ENCODE measurements around the gene BTBD17.
A peak's percentile ranks its signal among the peaks of the same experiment; 100 is the strongest.

Gene BTBD17

DNA sequence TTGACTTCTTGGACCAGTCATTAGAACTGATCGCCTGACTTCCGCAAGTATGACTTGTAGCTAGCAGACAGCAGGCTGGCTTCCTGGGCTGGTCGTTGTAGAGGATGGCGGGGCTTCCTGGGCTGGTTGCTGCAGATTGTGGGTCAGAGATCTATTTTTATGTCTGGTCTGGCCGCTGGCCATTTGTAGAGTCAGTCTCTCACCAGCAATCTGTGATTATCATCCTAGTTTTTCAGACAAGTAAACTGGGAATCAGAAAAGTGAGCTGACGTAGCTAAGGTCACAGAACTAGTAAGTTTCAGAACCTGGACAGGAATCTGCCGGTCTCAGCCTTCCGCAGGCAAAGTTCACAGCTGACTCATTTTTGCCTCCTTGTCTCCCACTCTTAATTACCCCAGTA lies 24.7 kb upstream of the BTBD17 start:
- DNase-seq: no peak

DNA sequence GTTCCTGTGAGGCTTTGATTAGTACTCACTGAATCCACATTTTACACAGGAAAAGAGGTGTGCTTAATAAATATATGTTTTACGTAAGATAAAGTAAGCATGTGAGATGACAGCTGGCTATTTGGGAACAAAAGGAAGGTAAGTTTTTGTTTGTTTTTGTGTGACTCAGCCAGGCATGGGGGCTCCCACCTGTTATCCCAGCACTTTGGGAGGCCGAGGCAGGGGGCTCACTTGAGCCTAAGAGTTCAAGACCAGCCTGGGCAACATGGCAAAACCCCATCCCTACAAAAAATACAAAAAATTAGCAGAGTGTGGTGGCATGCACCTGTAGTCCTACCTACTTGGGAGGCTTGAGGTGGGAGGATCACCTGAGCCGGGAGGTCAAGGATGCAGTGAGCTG lies 23.5 kb upstream of the BTBD17 start:
- no peak for DNase-seq

DNA sequence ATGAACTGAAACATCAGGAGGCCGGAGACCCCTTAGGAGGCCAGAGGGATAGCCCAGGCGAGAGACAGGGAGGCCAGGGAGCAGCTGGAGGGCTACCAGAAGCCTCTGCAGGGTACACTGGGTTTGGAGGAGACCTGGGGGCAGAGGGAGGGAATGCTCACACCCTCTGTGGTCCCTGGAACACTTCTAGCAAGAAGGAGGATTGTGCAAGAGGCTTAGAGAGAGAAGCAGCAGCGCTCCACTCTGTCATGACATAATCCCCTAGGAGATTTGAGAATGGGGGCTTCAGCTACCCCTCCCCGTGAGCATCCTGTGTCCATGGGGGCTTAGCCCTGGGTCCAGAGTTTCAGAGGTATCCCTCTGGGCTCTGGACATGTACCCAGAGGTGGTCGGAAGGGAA lies 21.5 kb upstream of the BTBD17 start:
- no peak for DNase-seq

DNA sequence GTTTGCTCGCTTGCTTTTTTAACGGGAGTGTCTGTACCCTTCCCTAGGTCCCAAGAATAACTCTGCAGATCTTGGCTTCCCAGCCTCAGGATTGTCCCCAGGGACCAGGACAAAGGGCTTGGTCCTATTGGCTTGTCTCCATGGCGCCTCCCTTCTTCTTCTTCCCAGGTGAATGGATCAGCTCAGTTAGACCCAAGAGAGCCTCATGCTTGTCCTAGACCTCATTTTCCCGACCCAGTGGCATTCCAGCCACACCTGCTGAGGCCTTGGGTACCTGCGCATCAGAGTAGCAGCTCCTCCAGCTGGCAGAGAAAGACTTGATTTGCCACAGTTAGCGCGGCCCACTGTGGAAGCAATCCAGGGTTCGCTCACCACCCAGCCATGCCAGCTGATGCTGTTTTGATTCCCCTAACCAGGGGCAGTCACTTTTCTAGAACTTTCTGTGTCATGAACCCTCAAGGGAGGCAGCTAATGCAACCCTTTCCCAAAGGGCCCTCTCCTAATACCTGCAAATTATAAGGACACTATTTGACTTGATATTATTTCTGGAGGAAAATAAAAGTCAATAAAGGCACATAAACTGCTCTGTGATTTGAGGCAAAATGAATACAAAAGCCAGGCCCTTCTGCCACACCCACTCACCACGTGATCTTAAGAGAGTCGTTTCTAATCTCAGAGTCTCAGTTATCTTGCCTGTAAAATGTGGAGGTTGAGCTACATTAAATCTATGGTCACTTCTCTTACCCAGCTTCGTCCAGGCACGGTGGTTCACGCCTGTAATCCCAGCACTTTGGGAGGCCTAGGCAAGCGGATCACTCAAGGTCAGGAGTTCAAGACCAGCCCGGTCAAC lies 19.5 kb upstream of the BTBD17 start:
- DNase-seq: no peak

DNA sequence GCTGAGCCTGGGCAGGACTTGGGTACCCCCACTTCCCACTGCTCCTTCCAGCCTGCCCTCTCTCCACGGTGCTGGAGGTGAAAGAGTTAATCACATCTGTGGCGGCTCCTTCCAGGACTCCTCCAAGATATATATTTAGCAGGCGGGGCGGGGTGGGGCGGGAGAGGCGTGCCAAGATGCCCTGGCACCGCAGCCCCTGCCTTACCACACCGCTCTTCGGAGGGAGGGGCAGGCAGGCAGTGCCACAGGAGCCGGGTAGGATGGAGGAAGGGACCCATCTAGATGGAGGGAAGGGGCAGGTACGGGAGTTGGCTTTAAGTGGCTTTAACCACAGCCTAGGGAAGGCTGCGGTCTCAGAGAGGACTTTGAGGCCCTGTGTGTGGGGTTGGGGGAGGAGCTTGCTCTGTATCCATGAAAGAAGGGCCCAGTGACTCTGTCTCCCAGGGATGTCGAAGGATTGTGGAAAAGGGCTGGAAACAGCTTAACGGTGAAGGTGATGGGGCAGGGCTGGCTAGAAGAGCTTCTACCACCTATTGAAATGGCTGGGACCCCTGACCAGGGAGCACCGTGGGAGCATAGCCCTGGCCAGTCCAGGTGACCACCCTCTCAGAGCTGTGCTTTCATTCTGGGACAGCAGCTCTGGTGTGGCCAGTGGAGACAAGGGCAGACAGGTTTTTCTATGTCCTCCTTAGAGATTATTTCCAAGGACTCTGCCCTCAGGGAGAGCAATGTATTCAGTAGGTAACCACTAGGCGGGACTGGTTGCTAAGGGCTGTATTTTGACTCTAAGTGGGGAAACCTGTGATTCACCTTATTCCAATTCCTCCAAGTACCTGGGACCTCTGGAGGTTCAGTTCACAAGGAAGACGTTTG lies 18.7 kb upstream of the BTBD17 start:
- DNase-seq: peak; percentile 23

DNA sequence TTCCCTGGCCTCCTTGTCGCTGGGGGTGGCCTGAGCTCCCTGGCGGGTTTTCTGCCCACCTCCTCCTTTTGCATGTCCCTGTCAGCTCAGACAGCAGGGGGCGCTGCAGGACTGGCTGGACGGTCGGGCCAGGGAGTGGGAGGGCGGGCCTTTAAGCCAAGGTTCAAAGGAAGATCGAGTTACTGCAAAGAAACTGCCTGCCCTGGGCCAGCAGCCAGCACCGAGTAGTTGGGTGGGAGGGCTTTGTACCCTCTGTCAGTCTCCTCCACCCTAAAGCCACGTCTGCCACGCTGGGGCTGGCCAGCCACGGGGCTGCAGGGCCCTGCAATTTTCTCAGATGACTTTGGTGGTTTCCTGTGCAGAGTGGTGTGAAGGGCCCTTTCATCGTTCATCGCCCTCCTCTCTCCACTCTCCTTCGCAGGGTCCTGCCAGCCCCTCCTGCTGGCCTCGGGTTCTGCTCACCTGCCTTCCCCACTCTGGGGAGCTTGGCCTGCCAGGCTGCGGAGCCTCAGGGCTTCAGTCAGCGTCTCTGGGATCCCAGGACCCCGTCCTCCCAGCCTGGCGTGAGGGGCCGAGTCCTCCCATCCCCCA lies 17.9 kb upstream of the BTBD17 start:
- DNase-seq: peak; percentile 94

DNA sequence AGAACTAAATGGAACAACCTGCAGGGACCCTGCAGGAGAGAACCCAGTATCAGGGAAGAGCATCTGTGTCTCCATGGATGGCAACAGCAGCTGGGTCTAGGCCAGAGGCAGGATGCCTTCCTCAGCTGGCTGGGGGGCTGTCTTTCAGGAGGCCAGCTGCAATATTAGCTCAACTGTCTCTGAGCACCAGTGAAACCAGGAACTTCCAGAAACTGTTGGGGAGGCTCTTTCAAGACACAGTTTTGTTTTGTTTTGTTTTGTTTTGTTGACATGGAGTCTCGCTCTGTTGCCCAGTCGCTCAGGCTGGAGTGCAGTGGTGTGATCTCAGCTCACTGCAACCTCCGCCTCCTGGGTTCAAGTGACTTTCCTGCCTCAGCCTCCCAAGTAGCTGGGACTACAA lies 13.2 kb upstream of the BTBD17 start:
- no peak for DNase-seq

DNA sequence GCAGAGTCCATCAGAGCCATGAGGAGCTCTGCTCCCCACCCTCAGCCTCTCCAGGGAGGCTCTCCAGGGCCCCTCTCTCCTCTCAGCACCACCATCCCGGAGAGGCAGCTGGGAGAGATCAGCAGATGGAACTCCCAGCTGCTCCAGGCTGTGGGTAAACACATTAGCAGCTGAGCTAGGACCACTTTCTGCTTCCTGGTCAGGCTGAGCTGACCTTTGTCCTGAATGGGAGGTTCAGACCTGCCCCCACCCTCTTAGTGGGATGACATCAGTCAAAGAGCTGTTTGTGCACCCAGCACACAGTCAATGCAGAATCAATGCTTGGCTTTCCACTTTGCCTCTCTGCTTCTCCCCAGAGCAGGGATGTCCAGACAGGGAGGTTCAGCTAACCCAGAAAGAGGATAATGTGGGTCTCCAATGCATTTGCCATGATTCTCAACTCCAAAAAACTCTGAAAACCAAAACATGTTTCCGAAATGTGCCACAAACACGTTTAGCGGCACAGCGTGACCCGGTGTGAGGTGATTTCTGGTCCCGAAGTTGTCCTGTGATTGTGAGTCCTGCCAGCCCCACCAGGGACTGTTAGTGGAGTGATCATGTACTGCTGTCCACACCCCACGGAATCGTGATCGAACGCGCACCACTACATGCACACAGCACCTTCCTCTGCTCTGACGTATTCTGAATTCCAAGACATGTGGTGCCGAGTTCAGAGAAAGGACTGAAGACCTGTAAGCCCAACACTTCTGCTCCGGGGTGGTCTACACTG lies 12.4 kb upstream of the BTBD17 start:
- DNase-seq: peak; percentile 41

DNA sequence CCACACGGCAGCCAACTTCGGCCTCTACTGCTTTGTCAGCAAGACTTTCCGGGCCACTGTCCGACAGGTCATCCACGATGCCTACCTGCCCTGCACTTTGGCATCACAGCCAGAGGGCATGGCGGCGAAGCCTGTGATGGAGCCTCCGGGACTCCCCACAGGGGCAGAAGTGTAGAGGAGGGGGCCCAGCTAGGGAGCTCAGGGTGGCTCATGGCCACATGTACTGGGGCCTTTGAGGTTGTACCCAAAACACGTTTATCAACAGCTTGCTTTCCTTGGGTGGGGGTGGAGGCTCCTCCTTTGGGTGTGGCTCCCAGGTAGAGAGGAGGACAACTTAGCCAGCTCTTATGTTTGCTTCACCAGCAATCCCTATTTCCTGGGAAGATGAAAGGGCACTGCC lies 10.8 kb upstream of the BTBD17 start:
- no peak for DNase-seq

DNA sequence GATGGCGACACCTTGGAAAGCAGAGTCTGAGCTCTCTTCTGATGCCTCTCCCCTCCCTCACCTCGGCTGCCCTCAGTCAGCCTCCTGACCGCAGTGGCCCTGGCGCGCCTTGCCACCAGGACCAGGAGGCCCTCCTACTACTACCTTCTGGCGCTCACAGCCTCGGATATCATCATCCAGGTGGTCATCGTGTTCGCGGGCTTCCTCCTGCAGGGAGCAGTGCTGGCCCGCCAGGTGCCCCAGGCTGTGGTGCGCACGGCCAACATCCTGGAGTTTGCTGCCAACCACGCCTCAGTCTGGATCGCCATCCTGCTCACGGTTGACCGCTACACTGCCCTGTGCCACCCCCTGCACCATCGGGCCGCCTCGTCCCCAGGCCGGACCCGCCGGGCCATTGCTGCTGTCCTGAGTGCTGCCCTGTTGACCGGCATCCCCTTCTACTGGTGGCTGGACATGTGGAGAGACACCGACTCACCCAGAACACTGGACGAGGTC lies 10.0 kb upstream of the BTBD17 start:
- DNase-seq: no peak

DNA sequence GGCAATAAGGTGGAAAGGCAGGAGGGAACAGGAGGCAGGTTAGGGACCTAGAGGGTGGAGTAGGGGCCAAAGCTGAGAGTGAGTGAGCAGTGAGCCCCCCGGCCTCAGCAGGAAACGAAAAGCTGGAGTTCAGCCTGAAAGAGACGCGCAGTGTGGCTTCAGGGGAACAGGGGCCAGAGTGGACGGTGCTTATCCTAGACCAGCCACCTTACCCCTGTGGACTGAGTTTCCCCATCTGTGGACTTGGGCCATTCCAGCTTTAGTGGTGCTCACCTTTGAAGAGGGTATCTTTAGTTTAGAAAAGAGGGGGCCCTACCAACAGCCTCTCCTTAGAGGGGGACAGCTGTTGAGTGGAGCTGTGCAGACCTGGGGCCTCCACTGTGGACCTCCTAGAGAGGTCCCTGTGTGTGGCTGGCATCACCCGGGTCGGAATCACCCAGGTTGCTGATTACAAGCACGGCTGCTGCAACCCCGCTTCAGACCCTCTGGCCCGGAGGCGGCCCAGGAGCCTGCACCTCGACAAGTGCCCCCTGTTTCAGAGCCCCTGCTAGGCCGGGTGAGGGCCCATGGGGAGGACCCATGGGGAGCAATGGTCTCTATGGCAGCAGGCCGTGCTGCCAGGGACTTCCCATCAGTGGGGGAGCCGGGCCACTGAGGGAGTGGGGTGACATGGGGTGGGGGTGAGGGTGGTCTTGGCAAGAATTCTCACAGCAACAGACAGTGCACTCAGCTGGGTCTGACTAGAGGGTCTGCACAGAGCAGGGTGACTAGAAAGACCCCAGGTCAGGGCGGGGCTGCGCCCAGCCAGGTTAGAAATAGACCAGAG lies 8.2 kb upstream of the BTBD17 start:
- no peak for DNase-seq

DNA sequence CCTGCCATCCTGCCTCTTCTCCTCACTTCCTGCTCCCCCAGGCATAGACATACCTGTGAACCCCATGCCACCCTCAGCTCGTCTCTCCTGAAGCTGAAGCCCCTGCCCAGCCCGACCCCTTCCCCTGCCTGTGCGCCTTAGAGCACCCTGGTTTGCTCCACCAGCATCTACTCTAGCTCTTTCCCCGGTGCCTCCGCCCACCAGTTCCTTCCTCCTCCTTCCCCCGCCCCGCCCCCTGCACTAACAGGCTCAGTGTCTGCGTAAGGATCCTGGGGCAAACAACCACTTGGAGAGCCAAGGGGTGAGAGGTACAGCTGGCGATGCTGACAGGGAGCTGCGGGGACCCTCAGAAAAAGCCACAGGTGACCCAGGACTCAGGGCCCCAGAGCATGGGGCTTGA lies 7.6 kb upstream of the BTBD17 start:
- peak; percentile 81 for DNase-seq

DNA sequence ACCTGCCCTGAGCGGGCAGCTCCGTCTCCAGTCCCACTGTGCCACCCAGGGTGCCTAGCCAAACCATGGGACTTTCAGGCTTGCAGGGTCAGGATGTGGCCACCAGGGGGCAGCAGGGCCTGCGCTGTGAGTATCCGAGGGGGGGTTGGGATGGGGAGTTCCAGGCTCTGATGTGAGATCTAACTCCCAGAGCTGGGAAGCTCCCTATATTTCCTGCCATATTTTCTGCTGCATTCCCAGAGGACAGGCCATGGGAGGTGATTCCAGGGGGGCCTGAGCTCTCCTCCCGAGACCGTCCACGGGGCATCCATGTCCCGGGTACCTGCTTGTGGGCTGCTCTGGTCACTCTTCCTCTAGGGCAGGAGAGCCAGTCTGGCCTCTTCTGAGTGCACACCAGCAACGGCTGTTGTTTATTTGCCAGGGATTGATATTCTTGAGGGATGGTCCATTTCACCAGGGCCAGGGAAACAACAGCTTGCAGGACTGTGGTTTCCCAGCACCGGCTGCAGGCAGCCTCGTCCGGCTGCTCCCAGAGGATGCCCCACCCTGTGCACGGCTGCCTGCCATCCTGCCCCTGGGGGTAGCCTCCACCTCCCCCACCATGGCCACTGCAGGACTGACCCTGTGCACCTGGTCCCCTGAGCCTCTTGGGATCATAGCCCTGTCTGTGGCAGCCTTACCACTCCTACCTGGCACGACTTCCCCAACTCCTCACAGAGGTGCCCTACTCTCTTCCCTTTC lies 6.8 kb upstream of the BTBD17 start:
- peak; percentile 73 for DNase-seq

DNA sequence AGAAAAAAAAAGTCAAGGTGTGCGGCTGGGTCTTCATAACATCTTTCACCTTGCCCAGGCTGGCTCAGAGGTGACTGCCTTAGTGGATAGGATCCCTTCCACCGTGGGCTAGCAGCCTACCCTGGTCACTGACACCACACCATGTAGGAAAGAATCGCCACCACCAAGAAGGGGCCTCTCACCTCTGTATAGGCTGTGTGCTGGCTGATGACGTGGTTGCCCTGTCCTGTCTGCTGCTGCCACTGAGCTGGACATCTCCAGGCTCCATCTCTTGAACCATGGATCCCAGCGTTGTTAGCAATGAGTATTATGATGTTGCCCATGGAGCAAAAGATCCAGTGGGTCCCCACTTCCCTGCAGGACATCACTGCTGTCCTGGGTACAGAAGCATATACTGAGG lies 5.5 kb upstream of the BTBD17 start, which contains the start of gene GPR142:
TSS of gene GPR142 (plus strand) at position 301 of the 400 bp plus-strand sequence. CDS start 2,035 bp downstream, outside the sequence.
- DNase-seq: no peak

DNA sequence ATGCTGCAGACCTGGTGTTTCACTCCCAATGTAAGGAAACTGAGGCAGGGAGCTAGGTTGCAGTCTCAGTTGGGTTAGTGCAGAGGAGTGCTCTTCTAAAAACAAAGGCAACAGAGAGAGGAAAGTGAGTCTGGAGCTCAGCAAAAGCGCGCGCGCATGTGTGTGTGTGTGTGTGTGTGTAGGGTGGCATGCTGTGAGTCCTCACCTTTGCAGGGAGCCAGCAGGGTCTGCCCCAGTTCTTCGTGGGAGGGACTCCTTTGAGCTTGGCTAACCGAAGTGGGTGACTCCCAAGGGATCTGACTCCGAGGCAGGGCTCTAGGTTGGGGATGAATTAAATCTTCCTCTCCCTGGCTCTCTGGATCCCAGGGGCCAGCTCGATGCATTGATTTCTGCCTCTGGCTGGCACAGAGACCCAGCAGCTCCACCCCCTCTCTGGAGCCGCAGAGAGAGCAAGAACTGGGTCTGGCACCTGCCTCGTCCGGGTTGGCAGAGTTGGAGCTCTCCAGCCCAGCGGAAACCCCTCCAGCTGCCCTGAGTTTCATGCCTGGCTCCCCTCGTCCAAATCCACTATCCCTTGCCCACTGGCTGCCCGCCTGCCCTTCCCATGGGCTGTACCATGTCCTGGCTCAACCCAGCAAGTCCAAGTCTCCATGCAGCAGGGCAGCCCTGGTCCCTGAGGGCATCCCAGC lies 1.3 kb upstream of the BTBD17 start:
- peak; percentile 70 for DNase-seq

DNA sequence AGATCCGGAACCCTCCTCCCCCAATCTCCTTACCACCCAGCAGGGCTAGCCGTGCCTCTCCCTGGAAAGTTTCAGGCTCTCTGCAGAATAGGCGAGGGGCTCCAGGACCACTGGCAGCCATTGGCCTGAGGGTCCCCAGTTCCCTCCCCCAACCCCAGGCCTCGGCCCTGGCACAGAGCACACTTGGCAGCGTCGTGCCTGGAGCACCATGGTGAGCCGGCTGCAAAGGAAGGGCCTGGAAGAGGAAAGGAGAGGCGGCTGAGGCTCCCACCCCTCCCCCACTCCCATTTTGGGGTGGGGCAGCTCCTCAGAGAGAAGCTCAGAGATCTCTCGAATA lies 369 bp upstream of the BTBD17 start:
- DNase-seq: no peak

DNA sequence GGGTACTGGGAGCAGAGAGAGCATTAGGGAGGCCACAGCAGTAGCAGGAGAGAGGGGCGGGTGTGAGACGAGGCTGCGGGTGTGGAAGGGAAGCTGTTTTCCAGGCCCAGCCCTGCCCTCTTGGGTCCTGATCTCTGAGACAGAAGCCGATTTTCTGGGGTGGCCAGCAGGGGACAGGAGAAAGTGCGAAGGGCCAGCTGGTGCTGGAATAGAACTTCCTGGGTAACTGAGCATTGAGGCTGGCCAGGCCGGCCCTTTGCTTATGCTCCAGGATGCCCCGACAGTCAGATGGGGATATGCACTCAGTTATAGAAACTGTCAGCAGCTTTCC lies 804 bp downstream of the BTBD17 start:
- DNase-seq: no peak

DNA sequence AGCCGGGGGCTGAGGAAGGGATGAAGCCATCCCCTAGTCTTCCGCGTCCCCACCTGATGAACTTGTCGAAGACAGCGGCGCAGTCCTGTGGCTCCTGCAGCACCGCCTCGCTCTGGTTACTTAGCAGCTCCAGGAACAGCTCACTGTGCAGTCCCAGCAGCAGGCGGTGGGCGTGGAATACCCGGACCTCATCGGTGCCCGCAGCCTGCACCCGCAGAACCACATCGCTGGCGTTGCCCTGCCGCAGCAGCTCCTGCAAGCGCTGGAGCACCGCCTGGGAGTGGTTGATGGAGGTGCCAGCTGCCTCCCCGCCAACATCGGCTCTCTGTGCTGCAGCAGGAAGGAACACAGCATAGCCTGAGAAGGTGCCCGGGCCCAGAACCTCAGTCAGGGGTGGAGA lies 1.8 kb downstream of the BTBD17 start:
- DNase-seq: no peak

DNA sequence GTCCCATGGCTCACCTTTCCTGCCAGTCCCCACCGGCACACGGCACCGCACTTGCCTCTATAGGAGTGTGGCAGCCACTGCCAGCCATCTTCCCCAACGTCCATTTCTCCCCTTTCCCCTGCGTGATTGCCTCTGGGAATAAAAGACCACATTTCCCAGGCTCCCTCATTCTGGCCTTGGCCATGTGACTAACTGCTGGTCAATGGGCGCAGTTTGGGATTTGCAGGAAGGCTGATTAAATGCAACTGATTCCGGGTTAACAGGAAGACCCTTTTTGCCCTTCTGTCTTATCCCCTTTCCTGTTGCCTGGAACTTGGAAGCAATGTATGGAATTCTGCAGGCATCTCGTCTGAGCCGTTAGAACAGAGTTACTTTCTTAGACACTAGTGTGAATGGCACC lies 3.0 kb downstream of the BTBD17 start:
- DNase-seq: no peak

DNA sequence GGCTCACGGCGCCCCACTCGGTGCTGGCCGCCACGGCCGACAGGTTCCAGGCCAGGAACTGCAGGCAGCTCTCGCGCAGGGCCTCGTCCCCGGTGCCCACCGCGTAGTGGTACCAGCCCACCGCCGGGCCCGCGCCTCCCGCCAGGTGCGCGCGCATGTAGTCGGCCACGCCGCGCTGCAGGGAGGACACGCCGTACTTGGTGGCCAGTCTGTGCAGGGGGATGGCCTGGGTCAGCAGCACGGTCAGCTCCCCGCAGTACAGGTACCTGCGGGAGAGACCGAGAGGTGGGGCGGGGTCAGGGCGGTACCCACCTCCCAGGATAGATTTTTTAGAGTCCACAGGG lies 4.2 kb downstream of the BTBD17 start:
- no peak for DNase-seq

All from NCI-H1436 (cell line).